ENCODE data around the gene FRMD4A. TPM values are rescaled to one million over a fixed set of nuclear protein-coding genes. Genes with fewer than 3 reads are reported as not detected.
"Not testable (repeated sequence)": the region's sequence is repeated elsewhere in the genome, so short reads cannot be mapped to it uniquely, and the experiment has no call there.

The FRMD4A gene
- total RNA-seq, 1 donor from 2014 or later: 9.6 TPM

DNA sequence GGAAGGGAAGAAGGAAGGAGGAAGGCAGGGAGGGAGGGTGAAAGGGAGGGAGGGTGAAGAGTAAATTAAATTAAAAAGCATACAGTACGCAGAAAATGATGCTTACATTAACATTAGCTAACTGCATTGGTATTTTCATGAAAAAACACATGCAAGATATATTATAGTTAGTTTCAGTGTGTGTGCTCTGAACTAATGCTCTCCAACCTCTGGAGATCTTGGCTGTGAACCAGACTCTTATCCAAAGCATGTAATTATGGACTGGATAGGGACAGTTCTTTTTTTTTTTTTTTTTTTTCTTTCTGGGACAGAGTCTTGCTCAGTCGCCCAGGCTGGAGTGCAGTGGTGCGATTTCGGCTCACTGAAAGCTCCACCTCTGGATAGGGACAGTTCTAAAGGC, 357.0 kb downstream of the FRMD4A start:
- ATAC-seq: no peak

- ATAC-seq: no peak
Observed at GRCh38 chr10:13972609-13973008, 358.1 kb downstream of the FRMD4A start.

GRCh38 chr10:13971601-13972475, 358.9 kb downstream of the FRMD4A start:
- no peak for ATAC-seq

DNA sequence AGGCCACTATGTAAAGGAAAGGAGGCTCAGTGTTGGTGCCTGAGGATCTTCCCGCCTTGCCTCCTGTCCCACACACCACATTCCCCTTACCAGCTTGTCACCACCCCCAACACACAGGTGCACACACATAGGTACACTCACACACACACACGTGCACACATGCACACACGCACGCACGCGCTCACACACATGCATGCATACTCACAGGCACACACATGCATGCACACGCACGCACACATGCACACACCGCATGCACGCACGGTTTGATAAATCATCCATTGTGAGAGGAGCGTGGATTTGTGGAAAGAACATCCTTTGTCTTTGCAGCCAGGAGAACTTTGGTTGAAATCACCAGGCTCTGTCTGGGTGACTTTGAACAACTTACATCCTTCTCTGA, 359.8 kb downstream of the FRMD4A start:
- ATAC-seq: no peak

- no peak for ATAC-seq
Observed at GRCh38 chr10:13970236-13970956, 360.3 kb downstream of the FRMD4A start.

DNA sequence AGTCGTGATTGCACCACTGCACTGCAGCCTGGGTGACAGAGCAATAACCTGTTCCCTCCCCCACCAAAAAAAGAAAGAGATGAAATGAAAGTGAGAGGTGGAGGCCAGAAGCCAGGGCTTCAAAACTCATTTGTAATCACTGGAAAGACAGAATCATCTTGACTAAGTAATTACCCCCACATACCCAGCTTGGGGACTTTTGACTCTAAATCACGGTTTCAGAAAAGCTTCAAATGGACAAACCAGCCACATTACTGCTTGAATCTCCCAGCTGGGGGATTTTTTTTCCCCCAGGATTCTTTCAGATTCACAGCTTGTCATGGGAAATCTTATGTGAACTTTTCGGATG, 361.0 kb downstream of the FRMD4A start:
- no peak for ATAC-seq

- peak; percentile 99 for ATAC-seq
Observed at GRCh38 chr10:13969118-13969791, 361.5 kb downstream of the FRMD4A start.

GRCh38 chr10:13961853-13962252, 368.9 kb downstream of the FRMD4A start:
- ATAC-seq: no peak

GRCh38 chr10:13961097-13961496, 369.6 kb downstream of the FRMD4A start:
- no peak for ATAC-seq

DNA sequence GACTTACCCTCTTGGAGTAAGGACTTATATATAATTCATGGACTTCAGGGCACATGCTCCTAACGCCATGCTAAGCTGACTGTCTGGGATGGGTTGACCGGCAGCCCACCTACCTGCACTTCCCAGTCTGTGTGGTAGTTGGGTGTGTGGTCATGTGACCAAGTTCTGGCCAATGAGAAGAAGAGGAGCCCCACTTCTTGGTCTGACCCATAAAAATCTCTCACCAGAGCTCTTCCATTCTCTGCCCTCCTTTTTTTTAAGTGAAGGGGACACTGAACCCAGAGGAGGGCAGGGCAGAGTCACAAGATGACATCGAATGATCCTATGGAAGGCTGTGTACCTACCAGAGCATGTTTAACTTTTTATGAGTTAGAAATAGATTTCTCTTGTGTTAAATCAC, 370.1 kb downstream of the FRMD4A start:
- ATAC-seq: no peak

DNA sequence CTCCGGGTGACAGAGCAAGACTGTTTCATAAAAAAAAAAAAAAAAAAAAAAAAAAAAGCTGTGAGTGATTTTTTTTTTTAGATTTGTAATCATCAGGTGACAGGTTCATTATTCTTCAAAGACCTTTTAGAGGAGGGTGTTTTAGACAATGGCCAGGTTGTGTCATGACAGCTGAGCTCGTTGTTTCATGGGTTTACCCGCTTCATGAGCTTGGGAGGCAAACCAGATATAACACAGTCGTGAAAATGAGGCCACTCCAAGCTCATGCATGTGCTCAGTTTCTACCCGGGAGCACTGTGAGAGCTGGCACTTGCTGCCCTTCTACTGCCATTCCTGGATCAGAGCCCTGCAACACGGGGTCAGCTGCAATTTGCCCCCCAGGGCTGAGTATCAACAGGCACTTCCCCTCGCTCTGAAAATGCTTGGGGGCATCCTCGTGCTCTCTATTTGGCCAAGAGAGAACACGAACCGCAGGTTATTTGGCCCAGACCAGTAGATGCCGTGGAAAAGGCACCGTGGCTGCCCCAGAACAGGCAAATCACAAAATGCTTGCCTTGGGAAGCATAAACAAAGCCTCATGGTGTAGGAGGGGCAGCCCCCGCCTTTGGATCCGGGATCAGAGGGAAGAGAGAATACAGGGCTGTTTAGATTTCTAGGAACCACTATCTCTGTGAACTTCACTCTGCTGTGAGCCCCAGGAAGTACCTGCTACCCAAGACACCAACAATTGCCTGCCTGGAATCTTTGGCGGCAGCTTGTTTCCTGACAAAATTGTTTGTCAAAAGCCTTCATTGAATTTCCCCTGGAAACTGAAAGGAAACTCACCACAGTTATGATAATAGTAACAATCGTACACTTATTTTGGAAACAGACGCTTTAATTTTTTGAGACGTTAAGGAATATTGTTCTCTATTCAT, 371.0 kb downstream of the FRMD4A start:
- ATAC-seq: no peak

DNA sequence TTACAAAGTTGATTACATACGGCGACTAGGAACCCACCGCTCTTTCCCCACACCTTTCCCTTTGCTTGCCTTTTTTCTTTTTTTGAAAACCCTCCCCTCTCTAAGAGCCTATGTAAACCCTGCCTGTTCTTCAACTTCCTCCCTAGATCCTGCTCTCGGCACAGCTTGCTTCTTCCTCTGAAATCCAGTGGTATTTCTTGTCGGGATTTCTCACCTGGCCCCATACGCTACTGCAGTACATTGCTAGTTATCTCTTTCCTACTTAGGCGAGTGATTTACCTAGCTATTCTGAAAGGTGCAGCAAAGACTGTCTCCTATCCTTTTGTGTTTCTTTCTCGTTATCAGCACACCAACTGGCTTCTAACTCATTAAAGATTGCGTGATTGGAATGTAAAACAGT, 372.9 kb downstream of the FRMD4A start:
- ATAC-seq: no peak

GRCh38 chr10:13956826-13957225, 373.9 kb downstream of the FRMD4A start:
- peak; percentile 23 for ATAC-seq

- no peak for ATAC-seq
Observed at GRCh38 chr10:13955409-13956068, 375.2 kb downstream of the FRMD4A start.

DNA sequence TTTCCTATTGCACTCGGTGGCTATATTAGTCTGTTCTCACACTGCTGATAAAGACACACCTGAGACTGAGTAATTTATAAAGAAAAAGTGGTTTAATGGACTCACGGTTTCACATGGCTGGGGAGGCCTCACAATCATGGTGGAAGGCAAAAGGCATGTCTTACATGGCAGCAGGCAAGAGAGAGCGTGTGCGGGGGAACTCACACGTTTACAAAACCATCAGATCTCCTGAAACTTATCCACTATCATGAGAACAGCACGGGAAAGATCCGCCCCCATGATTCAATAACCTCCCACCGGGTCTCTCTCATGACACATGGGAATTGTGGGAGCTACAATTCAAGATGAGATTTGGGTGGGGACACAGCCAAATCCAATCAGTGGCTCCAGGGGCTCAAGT, 376.5 kb downstream of the FRMD4A start:
- not testable (repeated sequence) for ATAC-seq

DNA sequence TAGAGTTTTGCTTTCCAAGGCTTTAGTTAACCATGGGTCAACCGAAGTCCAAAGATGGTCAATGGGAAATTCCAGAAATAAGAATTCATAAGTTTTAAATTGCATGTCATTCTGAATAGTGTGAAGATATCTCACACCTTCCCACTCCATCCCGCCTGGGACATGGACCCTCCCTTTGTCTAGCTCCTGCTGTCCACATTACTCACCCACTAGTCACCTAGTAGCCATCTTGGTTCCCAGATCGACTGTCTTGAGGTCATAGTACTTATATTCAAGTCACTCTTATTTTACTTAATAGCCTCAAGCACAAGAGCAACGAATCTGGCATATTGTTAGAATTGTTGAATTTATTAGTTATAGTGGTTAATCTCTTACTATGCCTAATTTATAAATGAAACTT, 377.4 kb downstream of the FRMD4A start:
- no peak for ATAC-seq

- no peak for ATAC-seq
Observed at GRCh38 chr10:13950543-13950939, 380.2 kb downstream of the FRMD4A start.

GRCh38 chr10:13949844-13950542, 380.7 kb downstream of the FRMD4A start:
- ATAC-seq: no peak

DNA sequence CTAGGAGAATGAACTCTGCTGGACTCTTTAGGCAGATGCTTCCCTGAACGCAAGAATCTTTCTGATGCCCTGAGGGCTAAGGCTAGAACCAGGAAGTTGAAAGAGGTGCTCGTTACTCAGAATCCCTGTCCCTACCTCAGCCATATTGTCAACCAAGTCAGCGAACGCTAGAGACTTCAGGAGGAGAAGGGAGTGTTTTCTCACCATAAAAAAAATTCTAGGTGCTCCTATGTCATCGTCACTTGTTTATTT, 384.6 kb downstream of the FRMD4A start:
- ATAC-seq: no peak

GRCh38 chr10:13945390-13946208, 385.1 kb downstream of the FRMD4A start:
- ATAC-seq: no peak

GRCh38 chr10:13944823-13945222, 385.9 kb downstream of the FRMD4A start:
- no peak for ATAC-seq
